CD4-positive, alpha-beta T cell treated with Interleukin-17A for 4 hours (primary cell): ENCODE results near the gene PRSS8.
"Not testable (repeated sequence)": the region's sequence is repeated elsewhere in the genome, so short reads cannot be mapped to it uniquely, and the experiment has no call there.

ENCODE experiments used
- DNase-seq: peaks from one replicate; pipeline ENCODE4 v3.0.0-alpha.2; 2020; ENCODE audit warnings: mixed read lengths

PRSS8 gene

DNA sequence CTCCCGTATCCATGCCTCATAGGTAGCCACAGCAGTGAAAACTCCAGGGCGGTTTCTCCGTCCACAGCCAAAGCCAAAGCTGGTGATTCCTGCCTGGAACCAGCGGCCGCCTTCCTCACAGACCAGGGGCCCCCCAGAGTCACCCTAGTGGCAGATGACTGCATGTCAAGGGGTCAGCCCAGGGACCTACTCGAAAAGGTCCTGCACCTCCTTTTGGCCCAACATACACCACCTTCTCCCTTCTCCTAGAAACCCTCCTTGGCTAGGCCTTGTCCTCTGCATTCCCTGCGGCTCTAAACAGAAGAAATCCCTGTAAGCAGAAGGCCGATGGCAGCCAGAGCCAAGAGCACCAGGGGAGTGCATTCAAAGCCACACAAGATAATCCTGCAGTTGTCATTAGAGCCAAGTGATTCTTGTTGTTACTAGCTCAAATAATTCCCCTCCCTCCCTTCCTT, 8.2 kb upstream of the PRSS8 start:
- DNase-seq = no peak

DNA sequence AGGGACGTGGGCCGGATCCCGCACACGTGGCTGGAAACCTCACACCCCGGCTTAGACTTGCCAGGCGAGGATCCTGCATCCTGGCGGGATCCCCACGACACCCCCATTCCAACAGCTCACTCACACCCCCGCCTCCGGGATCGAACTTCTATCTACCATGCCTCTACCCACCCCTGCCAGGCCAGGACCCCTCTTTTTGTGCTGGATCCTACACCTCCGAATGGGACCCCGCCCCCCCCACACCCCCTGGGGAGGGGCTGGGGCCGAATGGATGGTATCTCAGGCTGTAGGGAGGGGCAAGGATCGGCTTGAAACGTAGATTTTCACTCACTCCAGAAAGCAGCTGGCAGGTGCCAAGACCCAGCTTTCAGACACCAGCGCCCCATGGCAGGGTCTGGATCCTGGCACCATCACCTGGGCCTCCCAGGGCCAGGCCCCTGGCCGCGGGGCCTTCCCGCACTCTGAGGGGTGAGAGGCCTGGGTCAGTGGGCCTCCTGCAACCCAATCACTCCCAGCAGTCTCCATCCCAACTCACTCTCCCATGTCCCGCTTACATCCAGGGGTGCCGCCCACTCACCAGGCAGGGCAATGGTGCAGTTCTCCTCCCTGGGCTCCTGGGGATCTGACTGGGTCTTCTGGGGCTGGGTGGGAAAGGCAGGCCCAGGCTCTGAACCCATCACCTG, 7.6 kb upstream of the PRSS8 start:
- DNase-seq = no peak

DNA sequence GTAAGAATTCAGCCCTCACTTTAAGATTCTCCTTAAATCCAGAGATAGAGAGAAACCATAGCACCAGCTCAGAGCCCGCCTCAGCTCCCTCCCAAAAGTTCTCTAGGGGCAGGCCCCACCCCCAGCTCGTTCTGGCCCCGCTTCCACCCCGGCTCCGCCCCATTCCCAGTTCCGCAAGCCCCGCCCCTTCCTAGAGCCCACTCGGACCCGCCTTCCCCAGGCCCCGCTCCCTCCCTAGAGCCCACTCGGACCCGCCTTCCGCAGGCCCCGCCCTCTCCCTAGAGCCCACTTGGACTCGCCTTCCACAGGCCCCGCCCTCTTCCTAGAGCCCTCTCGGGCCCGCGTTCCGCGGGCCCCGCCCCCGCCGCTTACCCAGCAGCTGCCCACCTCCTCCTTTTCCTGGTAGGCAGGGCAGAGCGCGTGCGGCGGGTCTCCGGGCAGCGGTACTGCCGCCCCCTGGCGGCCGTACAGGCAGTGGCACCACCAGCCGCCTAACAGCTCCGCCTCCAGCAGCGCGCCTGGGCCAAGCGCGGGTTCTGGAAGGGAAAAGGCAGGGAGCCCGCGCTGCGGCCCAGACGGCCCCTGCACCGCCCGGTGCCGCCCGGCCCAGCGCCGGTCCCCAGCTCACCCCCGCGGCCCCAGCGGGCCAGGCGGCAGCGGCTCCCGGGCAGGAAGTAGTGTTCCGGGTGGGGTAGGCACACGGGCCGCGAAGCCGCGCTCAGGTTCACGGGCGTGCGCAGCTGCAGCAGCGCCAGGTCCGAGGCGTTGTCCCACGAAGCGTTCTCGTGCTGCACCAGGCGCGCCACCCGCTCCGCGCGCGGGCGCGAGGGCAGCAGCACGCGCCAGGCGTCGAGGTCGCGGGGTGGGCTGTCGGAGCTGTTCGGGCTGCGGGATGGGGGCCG, 6.8 kb upstream of the PRSS8 start:
- peak; percentile 100 for DNase-seq

DNA sequence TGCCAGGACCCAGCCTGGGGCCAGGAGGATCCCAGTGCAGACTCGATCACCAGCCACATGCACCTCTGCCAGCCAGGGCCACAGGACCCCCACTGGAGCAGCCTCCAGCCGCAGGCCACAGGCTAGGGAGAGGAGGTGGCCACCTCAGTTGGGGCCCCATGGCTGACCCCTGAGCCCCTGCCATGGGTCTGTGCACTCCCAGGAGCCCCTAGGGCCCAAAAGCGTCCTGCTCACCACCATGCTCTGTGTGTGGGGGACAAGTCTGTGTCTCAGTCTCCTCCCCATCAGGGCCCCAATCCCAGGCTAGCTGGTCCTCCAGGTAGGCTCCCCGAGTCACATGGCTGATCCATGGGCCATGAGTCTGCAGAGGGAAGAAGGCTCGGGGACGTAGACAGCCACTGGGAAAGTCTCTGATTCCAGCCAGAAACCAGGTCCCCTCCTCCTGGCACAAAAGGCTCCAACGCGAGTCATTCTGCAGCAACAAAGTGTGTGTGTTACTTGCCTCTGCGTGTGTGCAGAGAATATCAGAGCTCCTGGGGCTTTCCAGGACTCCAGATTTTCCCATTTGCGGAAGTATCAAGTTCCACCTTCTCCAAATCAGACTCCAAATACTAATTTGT, 6.1 kb upstream of the PRSS8 start:
- DNase-seq = peak; percentile 17

DNA sequence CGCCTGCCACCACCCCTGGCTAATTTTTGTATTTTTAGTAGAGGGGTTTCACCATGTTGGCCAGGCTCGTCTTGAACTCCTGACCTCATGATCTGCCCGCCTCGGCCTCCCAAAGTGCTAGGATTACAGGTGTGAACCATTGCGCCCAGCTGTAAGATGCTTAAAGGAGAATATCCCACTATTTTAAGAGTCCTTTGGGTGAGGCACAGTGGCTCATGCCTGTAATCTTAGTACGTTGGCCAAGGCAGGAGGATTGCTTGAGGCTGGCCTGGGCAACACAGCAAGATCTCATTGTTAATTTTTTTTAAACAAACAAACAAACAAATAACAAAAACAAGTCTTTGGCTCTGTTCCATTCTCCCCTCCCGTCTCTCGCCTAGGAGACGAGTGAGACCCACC, 5.5 kb upstream of the PRSS8 start:
- not testable (repeated sequence) for DNase-seq

DNA sequence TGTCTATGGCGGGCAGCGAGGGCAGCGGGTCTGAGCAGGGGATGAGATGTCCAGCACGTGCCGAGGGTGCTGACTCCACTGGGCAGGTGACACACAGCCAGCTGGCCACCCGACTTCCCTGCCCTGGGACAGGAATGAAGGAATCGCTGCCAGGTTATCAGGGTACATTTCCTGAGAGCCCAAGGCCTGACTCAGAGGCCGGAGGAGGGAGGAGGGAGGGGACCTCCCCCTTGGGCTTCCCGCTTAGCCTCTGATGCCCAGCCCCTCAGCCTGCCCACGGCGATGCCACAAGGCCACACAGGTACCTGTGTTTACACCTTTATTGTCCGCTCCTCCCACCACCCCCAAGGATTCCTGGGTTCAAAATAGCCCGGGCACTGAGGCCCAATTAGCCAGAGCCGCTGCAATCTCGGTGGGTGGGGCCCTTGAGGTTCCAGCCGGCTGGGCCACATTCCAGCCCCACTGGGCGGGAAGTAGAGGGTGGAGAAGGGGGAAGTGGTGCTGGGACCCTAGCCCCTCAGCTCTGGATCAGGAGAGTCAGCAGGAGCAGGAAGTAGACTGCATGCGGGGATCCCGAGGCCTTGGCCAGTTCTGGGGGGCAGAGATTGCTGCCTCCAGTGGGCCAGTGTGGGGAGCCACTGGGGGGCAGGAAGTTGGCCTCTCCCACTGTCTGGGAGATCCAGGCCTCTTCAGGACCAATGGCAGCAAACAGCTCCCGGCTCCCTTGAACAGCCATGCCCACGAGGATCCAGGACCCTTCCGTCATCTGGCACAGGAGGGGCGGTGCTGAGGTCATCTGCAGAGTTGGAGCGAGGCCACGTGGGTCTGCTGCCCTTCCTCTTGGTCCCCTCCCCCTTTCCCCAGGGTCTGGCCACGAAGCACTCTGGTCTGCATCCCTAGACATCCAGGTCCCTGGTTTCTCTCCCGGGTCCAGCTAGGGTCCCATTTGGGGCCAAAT, 3.4 kb upstream of the PRSS8 start:
- no peak for DNase-seq

DNA sequence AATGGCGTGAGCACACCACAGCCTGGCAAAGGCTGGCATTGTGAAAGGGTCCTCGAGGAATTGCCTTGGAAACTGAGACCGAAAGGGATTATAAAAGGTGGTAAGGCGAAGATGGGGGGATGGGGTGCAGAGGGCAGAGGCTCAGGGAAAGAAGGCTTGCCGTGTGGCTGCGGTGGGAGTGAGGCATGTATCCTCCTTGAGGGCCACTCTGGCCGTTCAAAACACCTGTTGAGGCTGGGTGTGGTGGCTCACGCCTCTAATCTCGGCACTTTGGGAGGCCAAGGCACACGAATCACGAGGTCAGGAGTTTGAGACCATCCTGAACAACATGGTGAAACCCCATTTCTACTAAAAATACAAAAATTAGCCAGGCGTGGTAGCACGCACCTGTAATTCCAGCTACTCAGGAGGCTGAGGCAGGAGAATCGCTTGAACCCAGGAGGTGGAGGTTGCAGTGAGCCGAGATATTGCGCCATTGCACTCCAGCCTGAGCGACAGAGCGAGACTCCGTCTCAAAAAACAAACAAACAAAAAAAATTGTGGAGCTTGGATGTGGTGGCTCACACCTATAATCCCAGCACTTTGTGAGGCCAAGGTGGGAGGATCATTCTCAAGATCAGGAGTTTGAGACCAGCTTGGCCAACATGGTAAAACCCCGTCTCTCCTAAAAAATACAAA, 1.4 kb upstream of the PRSS8 start:
- DNase-seq = not testable (repeated sequence)

DNA sequence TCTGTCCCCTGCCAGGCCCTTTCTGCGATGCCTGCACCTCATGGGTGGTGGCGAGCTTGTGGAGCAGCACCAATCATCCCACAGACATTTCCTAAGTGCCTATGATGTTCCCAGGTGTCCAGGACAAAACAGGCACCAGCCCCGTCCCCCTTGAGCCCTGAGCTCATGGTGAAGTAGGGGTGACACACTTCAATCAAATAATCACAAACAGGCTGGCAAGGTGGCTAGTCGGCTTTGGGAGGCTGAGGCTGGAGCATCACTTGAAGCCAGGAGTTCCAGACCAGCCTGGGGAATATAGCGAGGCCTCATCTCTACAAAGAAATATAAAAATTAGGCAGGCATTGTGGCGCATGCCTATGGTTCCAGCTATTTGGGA, 748 bp upstream of the PRSS8 start:
- DNase-seq = no peak

DNA sequence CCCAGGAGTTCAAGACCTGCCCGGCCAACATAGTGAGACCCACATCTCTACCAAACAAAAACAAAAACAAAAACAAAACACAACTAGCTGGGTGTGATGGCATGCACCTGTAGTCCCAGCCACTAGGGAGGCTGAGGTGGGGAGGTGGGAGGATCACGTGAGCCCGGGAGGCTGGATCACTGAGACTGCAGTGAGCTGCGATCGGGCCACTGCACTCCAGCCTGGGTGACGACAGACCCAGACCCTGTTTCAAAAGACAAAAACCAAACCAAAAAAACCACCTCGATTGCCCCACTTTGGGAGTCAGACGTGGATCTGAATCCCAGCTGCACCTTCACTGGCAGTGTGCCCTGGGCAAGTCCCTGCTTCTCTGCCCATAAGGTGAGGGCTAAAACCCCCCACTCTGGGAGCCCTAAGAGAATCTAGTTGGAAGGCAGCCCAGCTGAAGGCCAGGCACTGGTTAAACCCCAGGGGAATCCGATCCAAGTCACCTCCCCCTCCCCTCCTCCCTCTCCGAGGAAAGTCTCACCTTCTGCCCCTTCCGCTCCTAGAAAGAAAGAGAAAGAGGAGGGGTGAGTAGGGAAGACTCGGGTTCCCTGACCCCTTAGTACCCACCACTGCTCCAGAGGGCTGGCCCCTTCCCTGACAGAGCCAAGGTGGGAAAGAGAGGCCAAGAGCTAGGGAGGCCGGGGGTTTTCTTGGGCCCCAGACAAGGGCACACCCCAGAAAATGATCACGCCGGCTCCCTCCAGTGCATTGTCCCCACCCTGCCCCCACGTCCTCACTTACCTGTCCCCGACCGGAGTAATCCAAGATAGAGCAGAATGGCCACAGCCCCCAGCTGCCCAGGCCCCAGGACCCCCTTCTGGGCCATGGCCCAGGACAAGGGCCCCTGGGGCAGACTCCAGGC, 647 bp downstream of the PRSS8 start:
- DNase-seq = no peak

DNA sequence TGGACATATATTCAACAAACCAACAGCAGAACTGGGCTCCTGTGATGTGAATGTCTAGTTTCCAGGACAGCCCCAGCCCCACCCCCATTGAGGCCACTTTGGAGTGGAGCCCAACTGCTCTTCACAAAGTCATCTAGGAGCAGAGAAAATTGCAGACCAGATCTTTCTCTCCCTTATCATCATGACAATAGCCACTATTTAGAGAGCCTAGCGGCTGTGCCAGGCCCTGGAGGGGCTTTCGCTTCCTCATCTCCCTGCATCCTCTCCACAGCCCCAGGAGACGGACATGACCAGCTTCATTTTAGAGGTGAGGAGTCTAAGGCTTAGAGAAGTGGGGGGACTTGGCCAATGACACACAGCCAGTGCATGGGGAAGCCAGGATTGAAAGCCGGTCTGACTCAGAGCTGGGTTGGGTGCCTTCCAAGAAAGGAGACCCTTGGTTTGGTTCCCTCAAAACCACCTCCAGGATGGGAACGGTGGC, 1.4 kb downstream of the PRSS8 start:
- no peak for DNase-seq

DNA sequence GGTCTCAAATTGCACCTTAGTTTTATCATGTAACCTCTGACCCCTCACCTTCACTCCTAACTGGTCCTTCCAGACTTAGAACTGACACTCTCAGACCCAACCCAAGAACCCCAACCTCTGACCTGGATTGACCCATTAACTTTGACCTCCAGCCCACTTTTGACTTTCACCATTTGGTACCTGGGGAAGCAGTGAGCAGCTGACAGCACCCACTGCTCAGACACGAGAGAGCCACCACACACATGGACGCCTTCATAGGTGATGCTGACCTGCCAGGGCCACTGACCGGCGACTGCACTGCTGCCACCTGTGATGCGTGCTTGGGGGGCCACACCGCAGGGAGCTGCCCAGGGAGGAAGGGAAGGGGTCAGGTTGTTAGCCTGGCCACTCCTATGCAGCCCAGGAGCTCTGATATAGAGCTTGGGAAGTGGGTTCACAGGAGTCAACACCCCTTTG, 2.5 kb downstream of the PRSS8 start:
- no peak for DNase-seq

DNA sequence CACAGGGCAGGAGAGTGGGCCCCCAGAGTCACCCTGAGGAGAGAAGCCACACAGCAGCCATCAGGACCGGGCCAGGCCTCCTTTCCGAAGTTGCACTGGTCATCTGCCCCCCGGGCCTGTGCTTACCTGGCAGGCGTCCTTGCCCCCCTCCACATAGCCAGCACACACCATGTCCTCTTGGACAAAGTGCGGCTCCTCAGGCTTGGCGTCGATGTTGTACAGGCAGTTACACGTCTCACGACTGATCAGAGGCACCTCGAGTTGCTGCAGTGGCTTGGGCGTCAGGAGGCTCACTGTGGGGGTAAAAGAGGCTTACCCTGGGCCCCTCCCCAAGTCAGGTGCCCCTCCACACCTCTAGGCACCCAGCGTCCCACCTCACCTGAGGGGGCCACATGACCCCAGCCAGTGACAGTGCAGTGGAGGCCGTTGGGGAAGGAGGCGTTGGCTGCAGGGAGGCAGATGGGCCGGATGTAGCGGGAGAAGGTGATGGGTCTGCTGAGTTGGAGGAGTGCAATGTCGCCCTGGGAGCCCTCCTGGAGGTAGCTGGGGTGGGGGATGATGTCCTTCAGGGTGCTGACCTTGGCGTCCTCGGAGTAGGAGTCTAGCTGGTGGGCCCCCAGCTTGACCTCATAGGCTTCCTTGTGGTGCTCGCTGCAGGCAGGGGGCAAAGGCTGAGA, 3.1 kb downstream of the PRSS8 start:
- DNase-seq = no peak

DNA sequence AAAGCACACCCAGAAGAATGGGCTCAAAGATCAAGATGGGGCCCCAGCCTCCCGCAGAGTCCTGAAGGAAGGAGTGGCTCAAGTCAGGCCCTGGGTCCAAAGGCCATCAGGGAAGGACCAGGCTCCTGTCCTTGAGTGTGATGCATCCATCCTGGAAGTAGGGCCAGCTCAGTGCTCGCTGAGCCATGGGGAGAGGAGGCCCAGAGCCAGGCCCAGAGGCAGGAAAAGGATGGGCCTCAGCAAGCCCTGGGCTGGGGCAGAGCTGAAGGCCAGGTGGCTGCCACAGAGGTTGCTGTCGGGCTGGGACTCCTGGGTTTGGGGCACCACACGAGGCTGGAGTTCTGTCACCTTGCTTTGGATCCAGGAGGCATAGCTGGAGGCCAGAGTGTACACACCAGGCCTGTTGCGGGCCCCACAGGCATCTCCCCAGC, 3.7 kb downstream of the PRSS8 start:
- DNase-seq = no peak

DNA sequence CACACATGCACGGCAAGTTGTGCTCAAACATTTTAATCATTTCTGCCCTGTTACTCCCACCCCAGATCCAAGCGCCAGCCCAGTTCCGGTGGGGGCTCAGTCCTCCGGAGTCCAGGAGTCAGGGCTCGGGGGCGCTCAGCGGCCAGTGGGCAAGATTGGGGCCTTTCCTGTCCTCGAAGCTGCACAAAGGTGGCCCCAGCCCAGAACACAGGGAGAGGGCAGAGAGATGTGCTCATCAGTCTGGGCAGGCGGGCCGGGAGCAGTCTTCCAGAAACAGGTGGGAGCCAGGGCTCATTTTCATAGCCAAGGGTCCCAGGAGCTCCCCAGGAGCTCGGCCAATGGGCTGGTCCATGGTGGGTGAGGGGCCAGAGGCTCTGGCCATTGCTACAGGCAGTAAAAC, 4.1 kb downstream of the PRSS8 start:
- no peak for DNase-seq

DNA sequence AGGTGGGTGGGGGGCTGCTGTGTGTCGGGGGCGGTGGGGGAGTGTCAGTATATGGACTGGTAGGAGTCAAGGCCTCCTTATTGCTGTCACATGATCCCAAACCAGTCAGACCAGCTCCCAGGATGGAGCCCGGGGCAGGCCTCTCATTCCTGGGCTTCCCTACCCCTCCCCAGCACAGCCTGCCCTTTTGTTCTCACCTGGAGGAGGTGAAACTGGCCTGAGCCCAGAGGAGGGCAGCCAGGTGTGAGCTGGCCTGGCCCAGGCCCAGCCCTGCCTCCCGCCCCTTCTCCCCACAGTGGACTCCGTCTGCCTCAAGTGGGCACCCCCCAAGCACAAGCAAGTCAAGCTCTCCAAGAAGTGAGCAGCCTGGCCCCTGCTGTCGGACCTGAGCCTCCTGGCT, 4.6 kb downstream of the PRSS8 start:
- DNase-seq = no peak

DNA sequence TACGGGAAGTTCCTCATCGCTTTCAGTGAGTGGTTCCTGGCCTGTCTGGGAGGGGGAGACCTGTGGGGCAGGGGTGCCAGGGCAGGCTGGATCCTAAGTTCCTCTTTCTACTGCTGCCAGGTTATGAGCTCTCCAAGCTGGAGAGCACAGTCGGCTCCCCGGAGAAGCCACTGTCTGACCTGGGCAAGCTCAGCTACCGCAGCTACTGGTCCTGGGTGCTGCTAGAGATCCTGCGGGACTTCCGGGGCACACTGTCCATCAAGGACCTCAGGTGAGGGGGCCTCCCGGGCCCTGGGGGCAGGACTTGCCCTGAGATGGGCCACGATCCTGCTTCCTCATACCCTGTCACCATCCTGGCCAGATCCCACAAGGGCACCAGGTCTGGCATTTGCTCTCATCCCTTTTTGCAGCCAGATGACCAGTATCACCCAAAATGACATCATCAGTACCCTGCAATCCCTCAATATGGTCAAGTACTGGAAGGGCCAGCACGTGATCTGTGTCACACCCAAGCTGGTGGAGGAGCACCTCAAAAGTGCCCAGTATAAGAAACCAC, 5.1 kb downstream of the PRSS8 start:
- no peak for DNase-seq

DNA sequence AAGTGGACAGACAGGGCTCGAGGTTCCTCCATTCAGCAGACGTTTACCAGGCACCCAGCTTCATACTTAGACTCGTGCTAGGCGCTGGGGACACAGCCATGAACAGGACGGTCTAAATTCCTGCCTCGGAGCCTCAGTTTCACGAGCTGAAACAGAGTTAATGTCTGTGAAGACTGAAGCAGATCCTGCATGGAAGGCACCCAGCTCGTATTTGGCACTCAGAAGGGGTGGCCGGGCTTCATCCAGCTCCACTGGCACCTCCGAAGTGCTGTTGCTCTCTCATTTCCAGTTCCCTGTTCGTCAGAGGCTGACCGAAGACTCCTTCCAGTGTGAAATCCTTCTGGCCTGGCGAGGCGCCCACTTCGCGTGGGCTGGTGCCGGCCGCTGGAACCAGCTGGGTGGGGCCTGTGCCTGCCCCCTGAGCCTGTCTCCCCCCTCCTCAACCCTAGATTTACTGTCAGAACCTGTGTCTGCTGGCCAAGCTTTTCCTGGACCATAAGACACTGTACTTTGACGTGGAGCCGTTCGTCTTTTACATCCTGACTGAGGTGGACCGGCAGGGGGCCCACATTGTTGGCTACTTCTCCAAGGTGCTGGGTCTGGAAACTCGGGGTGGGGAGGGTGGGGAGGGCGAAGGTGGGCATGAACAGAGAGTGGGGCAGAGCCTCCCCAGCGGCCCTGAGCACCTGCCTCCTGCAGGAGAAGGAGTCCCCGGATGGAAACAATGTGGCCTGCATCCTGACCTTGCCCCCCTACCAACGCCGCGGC, 5.8 kb downstream of the PRSS8 start:
- DNase-seq = no peak

DNA sequence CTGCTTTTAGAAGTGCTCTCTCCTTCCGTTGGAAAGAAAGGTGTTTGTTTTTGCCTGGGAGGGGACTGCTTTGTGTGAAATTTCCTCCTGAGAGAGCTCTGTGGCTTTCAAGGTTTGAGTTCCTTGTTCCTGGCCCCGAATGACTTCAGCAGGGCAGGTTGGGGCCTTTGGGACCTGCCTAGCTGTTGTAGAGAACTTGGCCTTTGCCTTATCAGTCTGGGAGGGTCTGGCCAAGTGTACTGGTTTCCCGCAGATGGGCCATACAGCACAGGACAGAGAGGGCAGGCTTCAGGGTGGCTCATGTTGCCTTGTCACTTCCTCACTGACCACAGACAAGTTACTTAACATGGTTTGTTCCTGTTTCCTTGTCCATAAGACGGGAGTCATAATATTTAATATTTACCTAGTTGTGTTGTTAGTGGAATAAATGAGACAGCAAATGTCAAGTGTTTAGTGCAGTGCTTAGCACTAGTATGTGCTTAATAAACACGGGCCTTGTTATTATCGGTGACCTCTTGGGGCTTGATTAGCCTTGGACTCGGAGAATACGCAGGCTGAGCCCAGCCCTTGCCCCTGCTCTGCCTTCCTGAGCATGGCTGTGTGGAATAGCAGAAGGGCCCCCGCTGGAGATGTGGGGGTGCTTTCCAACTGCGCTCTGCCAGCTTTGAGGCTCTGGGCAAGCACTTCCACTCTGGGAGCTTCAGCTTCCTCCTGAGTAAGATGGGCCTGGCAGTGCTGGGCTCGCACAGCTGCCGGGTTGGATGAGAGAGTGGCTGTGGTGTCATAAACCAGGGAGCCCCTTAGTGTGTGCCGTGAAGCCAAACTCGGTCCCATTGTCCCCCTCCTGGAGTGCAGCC, 6.6 kb downstream of the PRSS8 start:
- DNase-seq = no peak
